GM19455 (cell line): ENCODE measurements around the gene LRRC36.

ENCODE experiments used
- ATAC-seq: cut with Tn5 transposase; IDR thresholded peaks from one replicate; pipeline ENCODE4 v1.9.1; 2021; ENCODE audit not compliant: unreplicated experiment

The LRRC36 gene

DNA sequence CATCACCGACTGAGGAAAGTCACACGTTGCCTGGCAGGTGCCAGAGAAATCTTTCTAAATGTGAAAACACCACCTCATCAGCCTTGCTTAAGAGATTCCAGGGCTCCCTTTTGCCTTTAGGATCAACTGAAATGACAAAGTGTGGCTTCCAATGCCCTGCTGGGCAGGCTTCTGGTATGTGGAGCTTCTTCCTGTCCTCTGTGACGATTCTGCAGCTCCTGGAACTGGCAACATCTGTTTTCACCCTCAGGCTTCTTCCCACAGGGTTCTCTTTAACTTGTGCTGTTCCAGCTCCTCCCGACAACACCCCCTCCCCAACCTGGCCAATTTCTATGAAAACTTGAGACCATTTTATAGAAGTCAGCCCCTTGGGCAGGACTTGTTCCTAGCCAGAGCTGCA is 94.4 kb downstream of the LRRC36 start:
- ATAC-seq: no peak

GRCh38 chr16:67423015-67423414 is 96.4 kb downstream of the LRRC36 start:
- ATAC-seq: no peak

GRCh38 chr16:67423611-67424260 is 97.1 kb downstream of the LRRC36 start:
- no peak for ATAC-seq

- no peak for ATAC-seq
Observed at GRCh38 chr16:67424261-67424615, 97.6 kb downstream of the LRRC36 start.

DNA sequence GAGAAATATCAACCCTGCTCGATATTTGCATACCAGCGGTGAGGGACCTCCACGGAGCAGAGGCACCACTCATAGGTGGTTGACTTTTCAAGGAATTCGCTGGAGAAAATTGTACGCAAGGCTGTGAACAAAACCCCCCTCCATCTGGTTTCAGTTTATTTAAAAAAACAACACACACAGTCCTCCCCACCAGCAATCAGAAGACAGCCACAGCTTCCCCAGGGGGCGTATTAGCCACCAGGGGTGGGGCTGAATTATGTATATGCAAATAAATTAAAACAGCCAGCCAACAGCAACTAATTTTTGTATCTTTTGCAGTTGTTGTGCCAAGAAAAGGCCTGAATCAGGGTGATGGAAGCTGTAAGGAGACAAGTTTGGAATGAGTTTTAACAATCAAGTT is 98.4 kb downstream of the LRRC36 start:
- no peak for ATAC-seq

- ATAC-seq: no peak
Observed at GRCh38 chr16:67425580-67425979, 99.0 kb downstream of the LRRC36 start.

- no peak for ATAC-seq
Observed at GRCh38 chr16:67426022-67426421, 99.4 kb downstream of the LRRC36 start.

DNA sequence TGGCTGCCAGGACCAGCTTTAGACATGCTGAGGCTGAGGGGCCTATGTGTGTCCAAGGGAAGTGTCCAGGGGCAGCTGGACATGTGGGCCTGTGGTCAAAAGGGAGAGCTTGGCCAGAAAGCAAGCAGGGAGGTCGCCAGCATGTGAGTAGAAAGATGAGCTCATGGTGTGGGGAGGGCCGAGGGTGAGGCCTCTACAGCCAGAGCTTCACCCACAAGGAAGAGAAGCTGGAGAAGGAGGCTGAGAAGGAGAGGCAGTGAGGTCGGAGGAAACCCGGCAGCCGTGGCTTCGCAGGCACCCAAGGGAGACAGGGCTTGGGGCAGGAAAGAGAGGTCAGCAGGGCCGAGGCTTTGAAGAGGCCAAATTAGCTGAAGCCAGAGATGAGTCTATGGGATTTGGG is 100.3 kb downstream of the LRRC36 start:
- no peak for ATAC-seq

DNA sequence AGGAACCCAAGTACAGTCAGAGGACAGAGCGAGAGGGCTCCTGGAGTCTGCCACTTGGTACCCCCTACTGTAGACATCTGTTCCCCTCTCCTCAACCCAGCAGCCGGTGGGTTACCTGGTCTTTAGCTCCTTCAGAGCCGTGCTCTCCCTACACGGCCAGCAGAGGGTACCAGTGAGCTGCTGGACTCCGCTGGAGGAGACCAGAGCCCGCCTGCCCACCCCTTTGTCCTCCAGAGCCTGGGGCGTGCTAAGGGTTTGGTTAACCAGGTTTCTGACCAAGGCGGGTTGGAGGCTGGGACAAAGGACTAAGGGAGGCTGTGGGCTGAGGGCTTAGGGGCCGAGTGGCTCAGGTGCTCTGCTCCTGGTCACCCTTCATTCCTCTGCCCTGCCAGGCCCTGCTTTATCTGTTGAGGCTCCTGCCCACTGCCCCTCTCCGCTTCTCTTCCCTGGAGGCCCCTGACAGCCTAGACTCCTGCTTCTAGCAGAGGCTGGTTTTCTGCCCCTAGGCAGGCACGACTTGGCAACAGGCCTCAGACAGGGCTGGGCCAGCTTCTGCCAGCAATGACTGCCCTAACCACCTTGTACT is 101.6 kb downstream of the LRRC36 start:
- no peak for ATAC-seq

DNA sequence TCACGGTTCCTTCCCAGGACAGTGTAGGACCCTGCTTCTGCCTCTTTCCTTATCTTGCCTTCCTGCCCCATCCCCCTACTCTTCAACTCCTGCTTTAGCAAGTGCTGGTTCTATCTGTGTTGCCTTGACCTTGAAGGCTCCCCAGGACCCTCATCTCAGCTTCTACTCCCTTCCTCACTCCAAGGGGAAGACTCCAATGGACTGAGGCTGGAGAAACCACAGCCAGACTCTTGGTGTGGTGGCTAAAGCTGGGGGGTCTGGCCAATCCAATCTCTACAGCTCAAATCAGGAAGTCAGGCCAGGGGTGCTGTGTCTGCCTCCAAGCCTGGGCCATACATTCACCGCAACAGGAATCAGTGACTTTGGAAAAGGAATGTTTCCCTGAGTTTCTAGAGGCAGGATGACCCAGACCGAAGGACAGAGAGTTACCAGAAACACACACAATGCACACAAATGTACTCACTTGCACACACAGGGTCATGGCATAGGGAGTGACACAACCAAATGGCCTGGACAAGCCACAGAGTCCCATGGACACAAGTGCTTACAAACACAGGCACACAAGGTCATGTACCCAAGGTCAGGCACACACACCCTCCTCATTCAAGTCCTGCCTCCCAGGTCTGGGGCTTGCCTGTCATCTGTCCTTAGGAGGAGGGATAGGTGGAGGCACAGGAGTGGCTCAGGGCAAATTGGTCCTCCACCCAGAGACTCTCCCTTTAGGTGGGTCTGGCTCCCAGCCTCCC is 102.6 kb downstream of the LRRC36 start:
- no peak for ATAC-seq

DNA sequence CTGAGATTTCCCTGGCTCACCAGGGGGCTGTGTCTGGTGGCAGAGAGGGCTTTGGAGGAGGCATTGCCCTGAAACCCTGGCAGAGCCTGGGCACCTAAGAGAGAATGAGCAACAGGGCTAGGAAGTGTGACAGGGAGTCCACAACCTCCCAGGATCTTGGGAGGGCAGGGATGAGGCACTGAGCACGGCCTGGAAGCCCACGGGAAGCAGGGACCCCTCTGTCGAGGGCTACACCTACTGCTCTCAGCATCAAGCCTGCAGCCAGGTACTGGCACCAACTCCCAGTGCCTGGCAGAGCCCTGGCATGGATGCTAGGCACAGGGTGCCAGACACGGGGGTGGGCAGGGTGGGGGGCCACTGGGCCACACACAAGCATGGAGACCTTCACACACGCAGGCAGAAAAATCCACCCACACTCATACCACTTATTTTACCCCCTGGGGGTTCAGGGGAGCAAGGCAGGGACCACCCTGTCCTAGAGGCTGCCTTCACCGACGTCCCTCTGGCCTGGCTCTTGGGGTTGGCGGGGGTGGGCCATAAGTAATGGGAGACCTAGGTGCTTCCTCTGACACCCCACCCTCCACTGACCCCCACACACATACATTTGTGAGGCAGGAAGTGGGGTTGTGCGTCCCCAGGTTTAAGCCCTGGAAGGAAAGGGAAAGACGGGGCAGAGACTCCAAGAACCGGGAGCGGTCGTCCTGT is 103.3 kb downstream of the LRRC36 start:
- ATAC-seq: no peak

DNA sequence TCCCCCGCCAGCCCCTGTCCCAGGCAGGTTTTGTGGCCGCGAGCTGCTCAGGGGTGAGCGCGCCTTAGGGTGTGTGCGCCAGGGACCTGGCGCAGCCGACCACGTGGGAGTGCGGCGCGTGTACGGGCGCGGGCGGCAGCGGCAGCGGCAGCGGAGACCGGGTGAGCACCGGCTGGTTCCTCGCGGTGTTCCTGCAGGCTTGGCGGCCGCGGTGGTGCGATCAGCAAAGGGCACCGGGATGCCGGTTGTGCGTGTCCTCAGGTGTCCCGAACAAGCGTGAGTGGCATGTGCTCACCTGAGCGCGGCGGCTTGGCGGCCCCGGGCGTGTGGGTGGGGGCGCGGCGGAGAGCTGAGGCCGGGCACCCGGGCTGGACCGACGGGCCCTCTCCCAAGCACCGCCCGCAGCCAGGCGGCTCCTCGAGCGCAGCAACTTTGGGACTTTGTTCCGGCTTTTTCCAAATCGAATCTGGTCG is 103.9 kb downstream of the LRRC36 start:
- ATAC-seq: no peak

- no peak for ATAC-seq
Observed at GRCh38 chr16:67430977-67431774, 104.6 kb downstream of the LRRC36 start, which contains the start of gene HSD11B2. TSS of gene HSD11B2 (plus strand) at chr16:67431121. CDS start at chr16:67431249, 128 bp downstream.

DNA sequence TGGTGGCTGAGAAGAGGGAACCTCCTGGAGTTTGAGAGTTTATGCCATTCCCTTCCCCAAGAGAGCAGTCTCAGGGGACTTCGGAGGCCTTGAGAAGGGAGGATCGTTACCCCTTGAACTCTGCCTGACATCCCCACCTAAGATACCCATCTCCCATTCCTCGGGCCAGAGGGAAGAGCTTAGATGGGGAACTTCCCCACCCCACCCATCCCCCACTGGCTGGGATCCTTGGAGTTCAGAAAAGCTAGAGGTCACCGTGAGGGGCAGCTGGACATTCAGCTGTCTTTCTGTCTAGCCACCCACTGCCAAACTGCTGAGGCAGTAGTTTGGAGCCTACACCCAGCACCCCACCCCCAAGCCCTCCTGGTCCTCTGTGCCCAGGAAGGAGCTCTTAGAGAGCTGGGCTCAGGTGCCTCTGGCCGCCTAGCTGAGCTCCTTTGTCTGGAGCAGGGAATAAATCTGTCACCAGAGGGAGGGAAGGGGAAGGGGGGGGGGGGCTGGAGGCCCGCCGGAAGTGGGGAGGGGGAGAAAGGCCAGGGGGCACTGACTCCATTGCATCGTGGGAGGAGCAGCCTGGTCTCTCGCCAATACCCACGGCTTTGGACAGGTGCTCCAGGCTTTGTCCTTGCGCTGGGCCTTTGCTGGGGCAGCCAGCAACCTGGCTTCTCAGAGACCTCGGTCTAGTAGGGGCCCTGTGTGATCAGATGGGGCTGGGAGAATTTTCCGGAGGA is 105.3 kb downstream of the LRRC36 start:
- no peak for ATAC-seq

GRCh38 chr16:67432506-67432890 is 105.9 kb downstream of the LRRC36 start:
- ATAC-seq: no peak

GRCh38 chr16:67433131-67433719 is 106.6 kb downstream of the LRRC36 start:
- no peak for ATAC-seq
